GM12872 (cell line): Measurements from ENCODE around the gene BCL11B.

Experiments
- TF ChIP-seq, protein P1 (sequence below): IDR thresholded peaks from 3 replicates; pipeline ENCODE4 v1.5.1; 2011; ENCODE audit warnings: low read depth, mild to moderate bottlenecking, low read length, moderate library complexity; ENCODE audit not compliant: insufficient read depth

Gene BCL11B

DNA sequence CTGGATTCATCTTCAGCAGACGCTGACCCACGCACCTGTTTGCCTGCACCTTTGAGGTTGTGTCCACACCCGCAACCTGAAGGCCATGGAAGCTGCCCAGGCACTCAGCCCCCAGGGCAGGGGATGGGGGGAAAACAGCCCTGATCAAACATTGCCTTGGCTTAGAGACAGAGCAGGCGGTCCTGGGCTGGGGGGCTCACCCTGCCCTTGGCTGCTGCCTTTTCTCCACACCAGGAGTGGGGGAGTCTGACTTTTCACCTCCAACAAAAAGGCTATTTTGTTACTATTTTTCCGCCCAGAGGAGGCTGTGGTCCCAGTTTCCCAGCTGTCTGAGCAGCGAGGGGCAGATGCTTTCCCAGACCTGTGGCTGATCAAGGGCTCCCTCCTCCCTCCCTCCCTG is 24.2 kb downstream of the BCL11B start:
- TF ChIP-seq, protein P1, sequence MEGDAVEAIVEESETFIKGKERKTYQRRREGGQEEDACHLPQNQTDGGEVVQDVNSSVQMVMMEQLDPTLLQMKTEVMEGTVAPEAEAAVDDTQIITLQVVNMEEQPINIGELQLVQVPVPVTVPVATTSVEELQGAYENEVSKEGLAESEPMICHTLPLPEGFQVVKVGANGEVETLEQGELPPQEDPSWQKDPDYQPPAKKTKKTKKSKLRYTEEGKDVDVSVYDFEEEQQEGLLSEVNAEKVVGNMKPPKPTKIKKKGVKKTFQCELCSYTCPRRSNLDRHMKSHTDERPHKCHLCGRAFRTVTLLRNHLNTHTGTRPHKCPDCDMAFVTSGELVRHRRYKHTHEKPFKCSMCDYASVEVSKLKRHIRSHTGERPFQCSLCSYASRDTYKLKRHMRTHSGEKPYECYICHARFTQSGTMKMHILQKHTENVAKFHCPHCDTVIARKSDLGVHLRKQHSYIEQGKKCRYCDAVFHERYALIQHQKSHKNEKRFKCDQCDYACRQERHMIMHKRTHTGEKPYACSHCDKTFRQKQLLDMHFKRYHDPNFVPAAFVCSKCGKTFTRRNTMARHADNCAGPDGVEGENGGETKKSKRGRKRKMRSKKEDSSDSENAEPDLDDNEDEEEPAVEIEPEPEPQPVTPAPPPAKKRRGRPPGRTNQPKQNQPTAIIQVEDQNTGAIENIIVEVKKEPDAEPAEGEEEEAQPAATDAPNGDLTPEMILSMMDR: no peak

GRCh38 chr14:99247101-99247729 is 24.8 kb downstream of the BCL11B start:
- TF ChIP-seq, protein P1: no peak

DNA sequence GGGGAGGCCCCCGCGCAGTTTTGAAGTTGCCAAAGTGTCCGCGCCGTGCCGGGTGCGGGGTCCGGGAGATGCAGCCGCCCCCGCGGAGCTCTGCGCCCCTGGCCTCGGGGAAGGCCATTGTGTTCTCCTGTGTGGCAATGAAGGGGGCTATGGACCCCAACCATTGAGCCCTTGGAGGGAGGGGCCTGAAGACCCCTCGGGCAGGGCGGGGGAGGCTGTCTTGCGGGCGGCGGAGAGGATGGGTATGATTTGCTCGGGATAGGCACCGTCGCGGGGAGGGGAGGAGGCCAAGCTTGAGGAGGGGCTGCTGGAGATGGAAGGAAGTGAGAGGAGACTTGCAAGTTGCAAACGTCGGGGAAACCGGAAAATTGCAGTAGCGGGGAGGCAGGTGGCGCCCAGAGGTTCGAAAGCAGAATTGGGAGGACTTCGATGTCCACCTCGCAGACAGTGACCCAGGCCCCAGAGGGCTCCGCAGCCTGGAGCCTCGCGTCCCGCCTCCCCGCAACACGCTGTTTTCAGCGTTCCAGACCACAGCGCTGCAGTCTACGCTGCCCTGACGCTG is 25.4 kb downstream of the BCL11B start:
- TF ChIP-seq, protein P1: no peak

- TF ChIP-seq, protein P1: no peak
Measured at GRCh38 chr14:99245564-99246511, 26.2 kb downstream of the BCL11B start.

GRCh38 chr14:99244941-99245563 is 26.9 kb downstream of the BCL11B start:
- TF ChIP-seq, protein P1: no peak

DNA sequence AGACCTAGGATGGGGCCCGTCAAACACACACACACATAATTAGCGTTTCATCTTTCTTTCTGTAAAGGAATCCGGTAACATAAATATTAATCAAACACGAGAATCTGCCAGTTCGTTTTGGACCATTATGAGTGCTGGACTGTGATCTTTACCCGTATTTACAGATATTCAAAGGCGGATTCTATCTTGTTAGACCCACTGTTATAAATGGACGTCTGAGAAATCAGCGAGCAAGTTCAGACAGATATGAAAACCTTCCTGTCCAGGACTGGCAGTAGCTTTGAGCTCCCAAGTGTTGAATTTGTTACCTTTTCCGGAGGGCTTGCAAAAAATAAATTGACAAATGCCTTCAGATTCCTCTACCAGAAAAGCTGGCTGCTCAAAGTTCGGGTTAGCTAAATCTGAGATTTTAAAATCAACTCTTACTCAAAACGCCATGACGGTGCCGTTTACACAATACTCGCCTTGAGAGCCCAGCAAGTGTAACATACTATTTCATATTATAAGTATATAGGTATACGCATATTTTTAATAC is 27.6 kb downstream of the BCL11B start:
- TF ChIP-seq, protein P1: no peak
